KMS-11 (cell line): Measurements from ENCODE around the gene CNGA4.

ENCODE experiments used
- H2AFZ ChIP-seq: fragments of 200-600 bp; sonication (generic); 2 replicates; pipeline ENCODE4 v1.6.1; 2016; ENCODE audit warnings: antibody characterized with exemption, mixed run types, low read depth
- H3K27ac ChIP-seq: fragments of 200-600 bp; sonication (generic); 2 replicates; pipeline ENCODE4 v1.6.1; 2016; ENCODE audit warnings: mild to moderate bottlenecking, mixed run types
- H3K27me3 ChIP-seq: fragments of 200-600 bp; sonication (generic); 2 replicates; pipeline ENCODE4 v1.6.1; 2017; ENCODE audit warnings: mild to moderate bottlenecking, low read depth, mixed run types, moderate library complexity; ENCODE audit not compliant: insufficient read depth
- H3K36me3 ChIP-seq: fragments of 200-600 bp; sonication (generic); 2 replicates; pipeline ENCODE4 v1.6.1; 2017; ENCODE audit warnings: mild to moderate bottlenecking, mixed run types; ENCODE audit not compliant: insufficient read depth
- H3K4me1 ChIP-seq: fragments of 200-600 bp; sonication (generic); 2 replicates; pipeline ENCODE4 v1.6.1; 2016; ENCODE audit warnings: mild to moderate bottlenecking, low read depth, mixed run types; ENCODE audit not compliant: poor library complexity, severe bottlenecking
- H3K4me2 ChIP-seq: fragments of 200-600 bp; sonication (generic); 2 replicates; pipeline ENCODE4 v1.7.0; 2016; ENCODE audit warnings: mild to moderate bottlenecking, mixed run types
- H3K4me3 ChIP-seq: fragments of 200-600 bp; sonication (generic); IDR thresholded peaks from 2 replicates; pipeline ENCODE4 v1.6.1; 2017; ENCODE audit warnings: low read depth, low read length, mixed read lengths; ENCODE audit not compliant: insufficient read depth
- H3K79me2 ChIP-seq: fragments of 200-600 bp; sonication (generic); 2 replicates; pipeline ENCODE4 v1.6.1; 2016; ENCODE audit warnings: low read depth, mixed run types; ENCODE audit not compliant: insufficient read depth
- H3K9ac ChIP-seq: fragments of 200-600 bp; sonication (generic); 2 replicates; pipeline ENCODE4 v1.6.1; 2016; ENCODE audit warnings: mild to moderate bottlenecking, mixed run types
- H4K20me1 ChIP-seq: fragments of 200-600 bp; sonication (generic); 2 replicates; pipeline ENCODE4 v1.6.1; 2016; ENCODE audit warnings: mild to moderate bottlenecking, mixed run types; ENCODE audit not compliant: insufficient read depth
- CTCF ChIP-seq: fragments of 200-600 bp; sonication (generic); conservative IDR thresholded peaks from 2 replicates; pipeline ENCODE4 v1.6.1; 2017; ENCODE audit warnings: low read depth, mild to moderate bottlenecking, antibody characterized with exemption, low read length, moderate library complexity, mixed read lengths

The CNGA4 gene

GRCh38 chr11:6229911-6230310 is 9.0 kb upstream of the CNGA4 start:
- H3K27ac ChIP-seq: no peak overlapping the region
- H3K4me1 ChIP-seq: peaks cover 10% of the 10 kb centered on the region
- H2AFZ ChIP-seq: no peak overlapping the region
- H3K79me2 ChIP-seq: peaks cover 15% of the 10 kb centered on the region; the same call in 1 of the 2 replicates
- no peak for TF ChIP-seq CTCF
- no peaks in the 10 kb centered on the region for H4K20me1 ChIP-seq
- H3K4me2 ChIP-seq: no peak overlapping the region
- no peaks in the 10 kb centered on the region for H3K36me3 ChIP-seq
- no peak overlapping the region for H3K9ac ChIP-seq
- no peaks in the 10 kb centered on the region for H3K27me3 ChIP-seq
- no peak overlapping the region for H3K4me3 ChIP-seq

DNA sequence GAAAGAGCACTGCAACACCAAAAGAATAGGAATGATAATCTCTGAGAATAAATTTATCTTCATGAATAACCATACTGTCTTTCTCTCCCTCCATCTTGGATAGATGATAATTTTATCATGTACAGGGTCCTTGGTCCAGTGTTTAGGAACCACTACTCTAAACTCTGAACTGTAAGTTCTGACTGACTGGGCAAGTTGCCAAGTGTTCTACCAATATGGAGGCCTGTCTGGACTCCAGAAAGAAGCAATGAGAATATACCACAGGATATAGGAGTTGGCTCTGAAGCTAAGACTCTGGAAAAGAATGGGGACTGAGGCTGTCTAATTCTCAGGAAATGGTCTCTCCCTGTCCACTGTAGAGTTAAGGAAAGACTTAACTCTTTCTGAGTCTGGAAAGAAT is 6.0 kb upstream of the CNGA4 start:
- TF ChIP-seq CTCF: no peak
- Histone ChIP-seq H3K36me3 (no peaks in the 10 kb centered on the region), H3K4me1 (peaks cover 10% of the 10 kb centered on the region), H3K27ac (no peak overlapping the region), H3K9ac (no peak overlapping the region), H3K4me2 (no peak overlapping the region; the same call in 1 of the 2 replicates), H3K79me2 (peaks cover 15% of the 10 kb centered on the region; the same call in 1 of the 2 replicates), H4K20me1 (no peaks in the 10 kb centered on the region), H2AFZ (no peak overlapping the region), H3K27me3 (no peaks in the 10 kb centered on the region), H3K4me3 (no peak overlapping the region)

GRCh38 chr11:6233984-6234386 is 4.9 kb upstream of the CNGA4 start:
- Histone ChIP-seq H2AFZ (peak overlapping the region; percentile 82), H3K4me1 (peaks cover 10% of the 10 kb centered on the region), H3K4me3 (no peak overlapping the region), H3K9ac (peak overlapping the region; percentile 63), H3K79me2 (peaks cover 15% of the 10 kb centered on the region; the same call in 1 of the 2 replicates), H4K20me1 (no peaks in the 10 kb centered on the region), H3K4me2 (peak overlapping the region; percentile 61), H3K36me3 (no peaks in the 10 kb centered on the region), H3K27ac (no peak overlapping the region; the same call in 1 of the 2 replicates), H3K27me3 (no peaks in the 10 kb centered on the region)
- no peak for TF ChIP-seq CTCF

DNA sequence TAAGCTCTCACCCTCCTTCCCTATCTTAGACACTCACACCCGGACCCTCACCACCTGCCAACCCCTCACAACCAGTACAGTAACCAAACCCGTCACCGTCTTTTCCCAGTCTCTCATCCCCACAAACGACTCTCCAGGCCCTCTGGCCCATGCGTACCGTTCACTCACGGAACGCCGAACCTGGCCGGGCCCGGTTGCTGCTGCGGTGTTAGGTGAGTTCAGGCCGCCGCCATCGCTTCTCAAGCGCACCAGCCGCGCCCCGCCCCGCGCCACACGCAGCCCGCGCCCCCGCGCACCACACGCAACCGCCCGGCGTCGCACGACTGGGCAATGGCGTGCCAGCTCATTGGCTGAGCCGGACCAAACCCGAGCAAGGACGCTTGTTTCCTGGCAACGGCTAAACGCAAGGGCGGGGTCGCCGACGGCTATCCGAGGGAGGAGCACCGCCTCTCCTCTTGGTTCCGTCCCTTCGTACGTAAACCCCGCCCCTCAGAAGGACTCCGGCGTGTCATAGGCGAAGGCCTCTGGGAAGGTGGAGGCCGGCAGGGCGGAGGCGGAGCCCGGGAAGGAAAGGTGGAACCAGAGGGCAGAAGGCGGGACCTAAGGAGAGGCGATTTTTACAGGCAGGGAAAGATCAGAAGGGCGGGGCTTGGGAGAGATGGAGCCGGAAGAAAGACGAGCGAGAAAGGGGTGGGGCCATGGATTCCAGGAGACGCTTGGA is 4.3 kb upstream of the CNGA4 start, which contains the start of gene FHIP1B:
Gene FHIP1B (minus strand): TSS at position 250 of the 721 bp plus-strand sequence. CDS start 10,120 bp downstream, outside the sequence.
- no peak for TF ChIP-seq CTCF
- peak within 1 kb of the TSS; percentile 20; the same call in 1 of the 2 replicates for H3K27ac ChIP-seq
- H4K20me1 ChIP-seq: no peaks in the 10 kb centered on the region
- no peaks in the 10 kb centered on the region for H3K36me3 ChIP-seq
- peaks cover 10% of the 10 kb centered on the region for H3K4me1 ChIP-seq
- H2AFZ ChIP-seq: peak within 1 kb of the TSS; percentile 93
- no peaks in the 10 kb centered on the region for H3K27me3 ChIP-seq
- H3K4me3 ChIP-seq: no peak within 1 kb of the TSS
- H3K4me2 ChIP-seq: peak within 1 kb of the TSS; percentile 91
- H3K79me2 ChIP-seq: peaks cover 15% of the 10 kb centered on the region; the same call in 1 of the 2 replicates
- H3K9ac ChIP-seq: peak within 1 kb of the TSS; percentile 63
